GM23338 (cell line): ENCODE measurements around the gene CDK18. TPM values are rescaled to one million over a fixed set of nuclear protein-coding genes. Genes with fewer than 3 reads are reported as not detected.

Experiments used
- ATAC-seq: fragments of 200-7000 bp; cut with Tn5 transposase; 3 replicates; pipeline ENCODE4 v1.9.1; 2020
- DNase-seq: peaks from one replicate; pipeline ENCODE4 v3.0.0-alpha.2; 2015; ENCODE audit warnings: low spot score
- H2AFZ ChIP-seq: fragments of 200-600 bp; sonication (generic); 2 replicates; pipeline ENCODE4 v1.8.0; 2016; ENCODE audit warnings: antibody characterized with exemption, mild to moderate bottlenecking, moderate library complexity
- H3F3A ChIP-seq: fragments of 200-600 bp; sonication (generic); replicated peaks from 2 replicates; pipeline ENCODE4 v1.8.0; 2017; ENCODE audit warnings: antibody characterized with exemption, mixed run types, low read depth
- H3K27ac ChIP-seq: fragments of 200-600 bp; sonication (generic); 2 replicates; pipeline ENCODE4 v1.6.1; 2016; ENCODE audit warnings: low read depth
- H3K27me3 ChIP-seq: fragments of 200-600 bp; sonication (generic); 2 replicates; pipeline ENCODE4 v1.8.0; 2016; ENCODE audit warnings: mild to moderate bottlenecking, mixed run types, moderate library complexity; ENCODE audit not compliant: insufficient read depth
- H3K36me3 ChIP-seq: fragments of 200-600 bp; sonication (generic); 2 replicates; pipeline ENCODE4 v1.8.0; 2016; ENCODE audit warnings: mild to moderate bottlenecking; ENCODE audit not compliant: insufficient read depth
- H3K4me1 ChIP-seq: fragments of 200-600 bp; sonication (generic); 2 replicates; pipeline ENCODE4 v1.8.0; 2016; ENCODE audit warnings: mild to moderate bottlenecking, moderate library complexity; ENCODE audit not compliant: insufficient read depth
- H3K4me2 ChIP-seq: fragments of 200-600 bp; sonication (generic); 2 replicates; pipeline ENCODE4 v1.7.1; 2017; ENCODE audit warnings: mixed run types
- H3K4me3 ChIP-seq: fragments of 200-600 bp; sonication (generic); 2 replicates; pipeline ENCODE4 v1.6.1; 2016; ENCODE audit warnings: mixed run types
- H3K79me2 ChIP-seq: fragments of 200-600 bp; sonication (generic); replicated peaks from 2 replicates; pipeline ENCODE4 v1.8.0; 2017; ENCODE audit warnings: mild to moderate bottlenecking; ENCODE audit not compliant: insufficient read depth
- H3K9me2 ChIP-seq: fragments of 200-600 bp; sonication (generic); 2 replicates; pipeline ENCODE4 v1.8.0; 2017; ENCODE audit not compliant: insufficient read depth
- H4K20me1 ChIP-seq: fragments of 200-600 bp; sonication (generic); replicated peaks from 2 replicates; pipeline ENCODE4 v1.8.0; 2017; ENCODE audit warnings: mild to moderate bottlenecking; ENCODE audit not compliant: insufficient read depth
- H3K27ac Mint-ChIP-seq: 2 replicates; pipeline ENCODE4 v1.8.0; 2020; ENCODE audit warnings: inconsistent platforms, mild to moderate bottlenecking, moderate library complexity, mixed read lengths
- H3K27me3 Mint-ChIP-seq: 3 replicates; pipeline ENCODE4 v1.8.0; 2022; ENCODE audit warnings: low read depth, mild to moderate bottlenecking, moderate library complexity, mixed read lengths, inconsistent platforms; ENCODE audit not compliant: insufficient read depth, poor library complexity
- H3K36me3 Mint-ChIP-seq: 3 replicates; pipeline ENCODE4 v1.8.0; 2021; ENCODE audit warnings: low read depth, mild to moderate bottlenecking, inconsistent platforms, moderate library complexity, mixed read lengths
- H3K4me1 Mint-ChIP-seq: 3 replicates; pipeline ENCODE4 v1.8.0; 2020; ENCODE audit warnings: mild to moderate bottlenecking, inconsistent platforms, mixed read lengths
- H3K4me3 Mint-ChIP-seq: 3 replicates; pipeline ENCODE4 v1.8.0; 2021; ENCODE audit warnings: moderate library complexity, mild to moderate bottlenecking, inconsistent platforms, mixed read lengths
- H3K9me3 Mint-ChIP-seq: 3 replicates; pipeline ENCODE4 v1.8.0; 2020; ENCODE audit warnings: moderate library complexity, mild to moderate bottlenecking, inconsistent platforms, mixed read lengths
- CREB1 ChIP-seq: fragments of 250-450 bp; sonication (Bioruptor Pico); IDR thresholded peaks from 2 replicates; pipeline ENCODE4 v1.5.0; 2020; ENCODE audit warnings: low read depth, mild to moderate bottlenecking, moderate library complexity
- CTCF ChIP-seq, 2 experiments: fragments of 200-600 bp in 1 of 2; sonication (generic) in 1 of 2; conservative IDR thresholded peaks; 2 replicates each; pipeline versions ENCODE4 v1.5.1 to v1.6.1; 2016 to 2017; ENCODE audit warnings: antibody characterized with exemption in 2 of 2, low read depth in 2 of 2, mild to moderate bottlenecking in 2 of 2, moderate library complexity in 1 of 2
- ETS1 ChIP-seq: IDR thresholded peaks from 2 replicates; pipeline ENCODE4 v1.6.1; 2016; ENCODE audit warnings: antibody characterized with exemption
- EZH2 ChIP-seq: fragments of 200-600 bp; sonication (generic); IDR thresholded peaks from one replicate; pipeline ENCODE4 v1.8.0; 2017; ENCODE audit warnings: antibody characterized with exemption, mild to moderate bottlenecking, low read depth; ENCODE audit not compliant: unreplicated experiment
- JUNB ChIP-seq: IDR thresholded peaks from one replicate; pipeline ENCODE4 v1.6.1; 2016; ENCODE audit warnings: antibody characterized with exemption; ENCODE audit not compliant: unreplicated experiment
- NANOG ChIP-seq: IDR thresholded peaks from 2 replicates; pipeline ENCODE4 v1.6.1; 2016; ENCODE audit warnings: antibody characterized with exemption, borderline replicate concordance
- REST ChIP-seq: IDR thresholded peaks from one replicate; pipeline ENCODE4 v1.6.1; 2018; ENCODE audit warnings: antibody characterized with exemption; ENCODE audit not compliant: unreplicated experiment
- ZNF114 ChIP-seq: fragments of 250-450 bp; sonication (Bioruptor Pico); IDR thresholded peaks from 2 replicates; pipeline ENCODE4 v1.5.0; 2020; ENCODE audit warnings: mild to moderate bottlenecking, moderate library complexity
- ZNF331 ChIP-seq: fragments of 250-450 bp; sonication (Bioruptor Pico); IDR thresholded peaks from 2 replicates; pipeline ENCODE4 v1.5.0; 2020; ENCODE audit warnings: low read depth, mild to moderate bottlenecking, moderate library complexity
- polyA plus RNA-seq: library from polyadenylated mRNA; unstranded; fragments of >200 nt; fragmentation: Nextera tagmentation; extraction: Ambion mirVana; gene quantifications from 2 replicates; pipeline ENCODE4 v1.2.1, GENCODE V29; 2016
- total RNA-seq: library from RNA; depleted of rRNA; stranded (reverse); fragments of >200 nt; shearing (Covaris generic); gene quantifications from 2 replicates; pipeline ENCODE4 v1.2.3, GENCODE V29; 2014

CDK18 gene
- total and polyA plus RNA-seq, 2 experiments from 2014 or later, result 21.1 to 46.5 TPM

- H3K4me1 ChIP-seq, result no peaks in the 10 kb centered on the region
- DNase-seq (no peak), ATAC-seq (no peak)
- no peak overlapping the region for H3K4me2 ChIP-seq
- Mint-ChIP-seq H3K27ac (no peak overlapping the region), H3K36me3 (peaks cover 17% of the 10 kb centered on the region), H3K4me1 (peaks cover 7% of the 10 kb centered on the region), H3K9me3 (no peaks in the 10 kb centered on the region; the same call in 2 of the 3 replicates), H3K4me3 (no peak overlapping the region), H3K27me3 (peaks cover 20% of the 10 kb centered on the region)
- no peaks in the 10 kb centered on the region for H3K79me2 ChIP-seq
- no peak for TF ChIP-seq CTCF (conservative IDR thresholded peaks at IDR 0.05; ENCODE audit: low read depth in 2 of 2)
- H3K27me3 ChIP-seq, result 0 out of 2 replicates have a peak, but pooled peaks cover 7% of the 10 kb centered on the region
- H4K20me1 ChIP-seq, result no peaks in the 10 kb centered on the region
- no peaks in the 10 kb centered on the region for H3K9me2 ChIP-seq
- no peaks in the 10 kb centered on the region for H3K36me3 ChIP-seq
- H3K4me3 ChIP-seq, result no peak overlapping the region
- no peaks in the 10 kb centered on the region for H3F3A ChIP-seq
- no peak overlapping the region for H3K27ac ChIP-seq
- H2AFZ ChIP-seq, result no peak overlapping the region
Observed at GRCh38 chr1:205535096-205535495, 30.6 kb downstream of the CDK18 start.

- H4K20me1 ChIP-seq, result no peaks in the 10 kb centered on the region
- Mint-ChIP-seq H3K4me3 (no peak overlapping the region), H3K4me1 (peaks cover 7% of the 10 kb centered on the region), H3K36me3 (peaks cover 8% of the 10 kb centered on the region), H3K27me3 (peaks cover 20% of the 10 kb centered on the region), H3K27ac (no peak overlapping the region), H3K9me3 (peaks cover 3% of the 10 kb centered on the region; the same call in 1 of the 3 replicates)
- no peaks in the 10 kb centered on the region for H3K36me3 ChIP-seq
- no peak overlapping the region for H2AFZ ChIP-seq
- H3K4me3 ChIP-seq, result no peak overlapping the region
- H3K27ac ChIP-seq, result no peak overlapping the region
- H3K9me2 ChIP-seq, result no peaks in the 10 kb centered on the region
- ATAC-seq, result no peak
- peaks cover 10% of the 10 kb centered on the region; the same call in 1 of the 2 replicates for H3K27me3 ChIP-seq
- no peaks in the 10 kb centered on the region for H3K79me2 ChIP-seq
- H3K4me1 ChIP-seq, result no peaks in the 10 kb centered on the region
- no peak overlapping the region for H3K4me2 ChIP-seq
- no peak for DNase-seq
- H3F3A ChIP-seq, result no peaks in the 10 kb centered on the region
- TF ChIP-seq ETS1 (no peak), JUNB (no peak), REST (no peak), ZNF114 (CRISPR knock-in tag) (no peak), CREB1 (CRISPR knock-in tag) (no peak), ZNF331 (CRISPR knock-in tag) (no peak), NANOG (no peak), EZH2 (no peak)
Observed at GRCh38 chr1:205535866-205536758, 31.6 kb downstream of the CDK18 start.
